SK-N-SH treated with all-trans-retinoic acid at 6 μM for 48 hours (cell line): ENCODE measurements around the gene SLFN11.

Source experiments
- ARNTL ChIP-seq: fragments of 450-650 bp; formaldehyde crosslinking; IDR thresholded peaks from 2 replicates; pipeline ENCODE4 v1.5.0; 2020; ENCODE audit warnings: low read depth, mild to moderate bottlenecking, moderate library complexity, borderline replicate concordance
- CSDC2 ChIP-seq: fragments of 250-450 bp; sonication (Bioruptor Pico); IDR thresholded peaks from 2 replicates; pipeline ENCODE4 v1.5.0; 2020; ENCODE audit warnings: mild to moderate bottlenecking, moderate library complexity
- RARB ChIP-seq: fragments of 250-450 bp; sonication (Bioruptor Pico); IDR thresholded peaks from 2 replicates; pipeline ENCODE4 v1.8.0; 2021; ENCODE audit warnings: mild to moderate bottlenecking, moderate library complexity
- SNAI2 ChIP-seq: fragments of 250-450 bp; sonication (Bioruptor Pico); IDR thresholded peaks from 2 replicates; pipeline ENCODE4 v1.5.0; 2020; ENCODE audit warnings: mild to moderate bottlenecking, moderate library complexity
- ZFP3 ChIP-seq: fragments of 250-450 bp; sonication (Bioruptor Pico); IDR thresholded peaks from 2 replicates; pipeline ENCODE4 v1.5.0; 2020; ENCODE audit warnings: mild to moderate bottlenecking, moderate library complexity
- ZFP30 ChIP-seq: fragments of 450-650 bp; formaldehyde crosslinking; IDR thresholded peaks from 2 replicates; pipeline ENCODE4 v1.5.0; 2022; ENCODE audit warnings: mild to moderate bottlenecking, moderate library complexity
- TF ChIP-seq, protein P1 (sequence below): fragments of 250-450 bp; sonication (Bioruptor Pico); IDR thresholded peaks from 2 replicates; pipeline ENCODE4 v1.8.0; 2020; ENCODE audit warnings: mild to moderate bottlenecking, moderate library complexity, borderline replicate concordance
- TF ChIP-seq, protein P2 (sequence below): fragments of 250-450 bp; sonication (Bioruptor Pico); IDR thresholded peaks from 2 replicates; pipeline ENCODE4 v1.5.1; 2020; ENCODE audit warnings: low read depth, mild to moderate bottlenecking, moderate library complexity

DNA sequence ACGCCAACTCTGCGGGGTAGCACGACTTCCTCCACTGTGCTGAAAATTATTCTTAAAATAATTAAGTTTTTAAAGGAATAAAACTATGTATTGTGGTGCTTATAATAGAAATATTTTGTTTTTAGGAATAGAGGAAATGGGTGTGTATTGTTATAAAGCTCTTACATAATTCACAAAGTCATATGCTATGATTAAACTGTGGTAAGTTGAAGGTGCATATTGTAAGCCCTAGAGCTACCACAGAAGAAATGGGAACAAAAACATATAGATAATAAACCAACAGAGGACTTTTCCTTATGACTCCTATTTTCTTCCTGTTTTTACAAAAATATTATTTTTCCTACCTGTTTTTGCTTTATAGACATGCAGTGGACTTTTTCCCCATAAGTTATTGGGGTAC is 4.3 kb upstream of the SLFN11 start:
- TF ChIP-seq, protein P1, sequence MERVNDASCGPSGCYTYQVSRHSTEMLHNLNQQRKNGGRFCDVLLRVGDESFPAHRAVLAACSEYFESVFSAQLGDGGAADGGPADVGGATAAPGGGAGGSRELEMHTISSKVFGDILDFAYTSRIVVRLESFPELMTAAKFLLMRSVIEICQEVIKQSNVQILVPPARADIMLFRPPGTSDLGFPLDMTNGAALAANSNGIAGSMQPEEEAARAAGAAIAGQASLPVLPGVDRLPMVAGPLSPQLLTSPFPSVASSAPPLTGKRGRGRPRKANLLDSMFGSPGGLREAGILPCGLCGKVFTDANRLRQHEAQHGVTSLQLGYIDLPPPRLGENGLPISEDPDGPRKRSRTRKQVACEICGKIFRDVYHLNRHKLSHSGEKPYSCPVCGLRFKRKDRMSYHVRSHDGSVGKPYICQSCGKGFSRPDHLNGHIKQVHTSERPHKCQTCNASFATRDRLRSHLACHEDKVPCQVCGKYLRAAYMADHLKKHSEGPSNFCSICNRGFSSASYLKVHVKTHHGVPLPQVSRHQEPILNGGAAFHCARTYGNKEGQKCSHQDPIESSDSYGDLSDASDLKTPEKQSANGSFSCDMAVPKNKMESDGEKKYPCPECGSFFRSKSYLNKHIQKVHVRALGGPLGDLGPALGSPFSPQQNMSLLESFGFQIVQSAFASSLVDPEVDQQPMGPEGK (CRISPR knock-in tag), result no peak
- TF ChIP-seq RARB (CRISPR knock-in tag) (no peak), ZFP30 (no peak), ARNTL (CRISPR knock-in tag) (no peak), CSDC2 (CRISPR knock-in tag) (no peak), SNAI2 (no peak), ZFP3 (no peak)
- TF ChIP-seq, protein P2, sequence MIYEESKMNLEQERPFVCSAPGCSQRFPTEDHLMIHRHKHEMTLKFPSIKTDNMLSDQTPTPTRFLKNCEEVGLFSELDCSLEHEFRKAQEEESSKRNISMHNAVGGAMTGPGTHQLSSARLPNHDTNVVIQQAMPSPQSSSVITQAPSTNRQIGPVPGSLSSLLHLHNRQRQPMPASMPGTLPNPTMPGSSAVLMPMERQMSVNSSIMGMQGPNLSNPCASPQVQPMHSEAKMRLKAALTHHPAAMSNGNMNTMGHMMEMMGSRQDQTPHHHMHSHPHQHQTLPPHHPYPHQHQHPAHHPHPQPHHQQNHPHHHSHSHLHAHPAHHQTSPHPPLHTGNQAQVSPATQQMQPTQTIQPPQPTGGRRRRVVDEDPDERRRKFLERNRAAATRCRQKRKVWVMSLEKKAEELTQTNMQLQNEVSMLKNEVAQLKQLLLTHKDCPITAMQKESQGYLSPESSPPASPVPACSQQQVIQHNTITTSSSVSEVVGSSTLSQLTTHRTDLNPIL (CRISPR knock-in tag), result no peak
